ENCODE measurements around the gene TLE1. TPM values are rescaled to one million over a fixed set of nuclear protein-coding genes. Genes with fewer than 3 reads are reported as not detected.

TLE1 gene
- total and polyA plus RNA-seq, 9 of the 15 experiments (the other 6 are each of a cell fraction or from before 2014, with no cell fraction given) = 0.11 TPM; not detected in 8

GRCh38 chr9:81578606-81579005, 110.7 kb downstream of the TLE1 start (continued):
- TF ChIP-seq ZNF592 (IDR thresholded peaks at IDR 0.05) = no peak
- TF ChIP-seq NCOR1 (IDR thresholded peaks at IDR 0.05) = no peak
- TF ChIP-seq DPF2 (IDR thresholded peaks at IDR 0.05) = no peak
- no peak for TF ChIP-seq OTX1 (CRISPR knock-in tag; IDR thresholded peaks at IDR 0.05)
- TF ChIP-seq HOMEZ (CRISPR knock-in tag; IDR thresholded peaks at IDR 0.05) = no peak
- TF ChIP-seq ZBTB34 (CRISPR knock-in tag; IDR thresholded peaks at IDR 0.05) = no peak
